ENCODE results near the gene HECW1.

- TF ChIP-seq FOXM1 (IDR thresholded peaks at IDR 0.05; ENCODE audit: borderline replicate concordance) (no peak), SP1 (IDR thresholded peaks at IDR 0.05) (no peak), BHLHE40 (IDR thresholded peaks at IDR 0.05; ENCODE audit: borderline replicate concordance) (no peak), HDGF (IDR thresholded peaks at IDR 0.05; ENCODE audit: borderline replicate concordance) (no peak), CTBP1 (IDR thresholded peaks at IDR 0.05; ENCODE audit: borderline replicate concordance) (no peak), FOXK2 (IDR thresholded peaks at IDR 0.05) (no peak), SUZ12 (IDR thresholded peaks at IDR 0.05) (no peak), ELF4 (IDR thresholded peaks at IDR 0.05) (no peak), NFRKB (IDR thresholded peaks at IDR 0.05) (no peak), ZNF384 (IDR thresholded peaks at IDR 0.05) (no peak), PKNOX1 (IDR thresholded peaks at IDR 0.05) (no peak)
These were observed 4.0 kb downstream of the HECW1 start for GRCh38 chr7:43116451-43116850.

Data from HEK293T (cell line).